ENCODE results near the gene DHX34.
"Not testable (repeated sequence)": the region's sequence is repeated elsewhere in the genome, so short reads cannot be mapped to it uniquely, and the experiment has no call there.

Gene DHX34

DNA sequence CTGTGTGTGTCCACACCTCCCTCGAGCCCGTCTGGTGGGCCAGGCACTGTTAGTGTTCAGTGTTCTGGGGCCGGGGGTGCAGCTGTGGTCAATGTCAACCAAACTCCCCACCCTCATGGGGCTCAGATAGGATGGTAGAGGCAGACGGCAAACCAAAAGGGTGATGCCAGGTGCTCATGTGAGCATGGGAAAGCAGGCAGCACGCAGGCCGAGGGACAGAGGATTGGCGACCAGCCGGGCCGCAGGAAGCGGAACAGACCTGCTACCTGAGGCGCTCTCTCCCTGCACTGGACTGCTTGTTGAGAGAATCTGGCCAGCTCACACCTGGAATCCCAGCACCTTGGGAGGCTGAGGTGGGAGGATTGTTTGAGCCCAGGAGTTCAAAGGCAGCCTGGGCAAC lies 29.1 kb downstream of the DHX34 start:
- H3K9me3 Mint-ChIP-seq, result no peaks in the 10 kb centered on the region
- H3K27me3 Mint-ChIP-seq (ENCODE audit: low read depth), result no peaks in the 10 kb centered on the region
- peaks cover 37% of the 10 kb centered on the region for H3K36me3 Mint-ChIP-seq (ENCODE audit: low read depth)
- no peaks in the 10 kb centered on the region for H3K4me1 Mint-ChIP-seq
- H3K4me3 Mint-ChIP-seq, result no peak overlapping the region
- H3K27ac Mint-ChIP-seq, result no peak overlapping the region
- TF ChIP-seq, protein P1, sequence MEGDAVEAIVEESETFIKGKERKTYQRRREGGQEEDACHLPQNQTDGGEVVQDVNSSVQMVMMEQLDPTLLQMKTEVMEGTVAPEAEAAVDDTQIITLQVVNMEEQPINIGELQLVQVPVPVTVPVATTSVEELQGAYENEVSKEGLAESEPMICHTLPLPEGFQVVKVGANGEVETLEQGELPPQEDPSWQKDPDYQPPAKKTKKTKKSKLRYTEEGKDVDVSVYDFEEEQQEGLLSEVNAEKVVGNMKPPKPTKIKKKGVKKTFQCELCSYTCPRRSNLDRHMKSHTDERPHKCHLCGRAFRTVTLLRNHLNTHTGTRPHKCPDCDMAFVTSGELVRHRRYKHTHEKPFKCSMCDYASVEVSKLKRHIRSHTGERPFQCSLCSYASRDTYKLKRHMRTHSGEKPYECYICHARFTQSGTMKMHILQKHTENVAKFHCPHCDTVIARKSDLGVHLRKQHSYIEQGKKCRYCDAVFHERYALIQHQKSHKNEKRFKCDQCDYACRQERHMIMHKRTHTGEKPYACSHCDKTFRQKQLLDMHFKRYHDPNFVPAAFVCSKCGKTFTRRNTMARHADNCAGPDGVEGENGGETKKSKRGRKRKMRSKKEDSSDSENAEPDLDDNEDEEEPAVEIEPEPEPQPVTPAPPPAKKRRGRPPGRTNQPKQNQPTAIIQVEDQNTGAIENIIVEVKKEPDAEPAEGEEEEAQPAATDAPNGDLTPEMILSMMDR (IDR thresholded peaks at IDR 0.05; ENCODE audit: unreplicated experiment in 3 of 3), result no peak

GRCh38 chr19:47379381-47379938 lies 30.3 kb downstream of the DHX34 start:
- Mint-ChIP-seq H3K9me3 (no peaks in the 10 kb centered on the region), H3K4me1 (no peaks in the 10 kb centered on the region), H3K27ac (no peak overlapping the region), H3K27me3 (ENCODE audit: low read depth) (no peaks in the 10 kb centered on the region), H3K4me3 (no peak overlapping the region), H3K36me3 (ENCODE audit: low read depth) (peaks cover 35% of the 10 kb centered on the region)
- TF ChIP-seq, protein P1 (IDR thresholded peaks at IDR 0.05; ENCODE audit: unreplicated experiment in 3 of 3), result no peak

GRCh38 chr19:47380559-47380958 lies 31.4 kb downstream of the DHX34 start:
- Mint-ChIP-seq H3K36me3 (ENCODE audit: low read depth) (peaks cover 32% of the 10 kb centered on the region), H3K27me3 (ENCODE audit: low read depth) (no peaks in the 10 kb centered on the region), H3K4me3 (no peak overlapping the region), H3K27ac (no peak overlapping the region), H3K4me1 (no peaks in the 10 kb centered on the region), H3K9me3 (no peaks in the 10 kb centered on the region)
- TF ChIP-seq, protein P1 (IDR thresholded peaks at IDR 0.05; ENCODE audit: unreplicated experiment in 3 of 3), result no peak

DNA sequence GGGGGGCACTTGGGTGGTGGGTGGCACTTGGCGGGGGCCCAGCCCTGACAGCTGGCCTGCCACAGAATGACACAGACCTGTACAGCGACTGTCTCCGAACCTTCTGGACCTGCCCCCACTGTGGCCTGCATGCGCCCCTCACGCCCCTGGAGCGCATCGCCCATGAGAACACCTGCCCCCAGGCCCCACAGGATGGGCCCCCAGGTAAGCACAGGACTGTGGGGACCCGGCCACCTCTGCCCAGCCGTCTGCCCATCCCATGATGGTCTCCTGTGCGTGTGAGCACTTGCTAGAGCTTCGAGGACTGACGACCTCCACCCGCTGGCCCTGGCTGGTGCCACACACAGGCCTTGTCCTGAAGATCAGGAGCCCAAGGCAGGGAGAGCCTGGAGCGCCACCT lies 32.0 kb downstream of the DHX34 start:
- Mint-ChIP-seq H3K36me3 (ENCODE audit: low read depth) (peaks cover 29% of the 10 kb centered on the region), H3K4me1 (no peaks in the 10 kb centered on the region), H3K4me3 (no peak overlapping the region), H3K9me3 (no peaks in the 10 kb centered on the region), H3K27ac (no peak overlapping the region), H3K27me3 (ENCODE audit: low read depth) (no peaks in the 10 kb centered on the region)
- TF ChIP-seq, protein P1 (IDR thresholded peaks at IDR 0.05; ENCODE audit: unreplicated experiment in 3 of 3), result no peak

DNA sequence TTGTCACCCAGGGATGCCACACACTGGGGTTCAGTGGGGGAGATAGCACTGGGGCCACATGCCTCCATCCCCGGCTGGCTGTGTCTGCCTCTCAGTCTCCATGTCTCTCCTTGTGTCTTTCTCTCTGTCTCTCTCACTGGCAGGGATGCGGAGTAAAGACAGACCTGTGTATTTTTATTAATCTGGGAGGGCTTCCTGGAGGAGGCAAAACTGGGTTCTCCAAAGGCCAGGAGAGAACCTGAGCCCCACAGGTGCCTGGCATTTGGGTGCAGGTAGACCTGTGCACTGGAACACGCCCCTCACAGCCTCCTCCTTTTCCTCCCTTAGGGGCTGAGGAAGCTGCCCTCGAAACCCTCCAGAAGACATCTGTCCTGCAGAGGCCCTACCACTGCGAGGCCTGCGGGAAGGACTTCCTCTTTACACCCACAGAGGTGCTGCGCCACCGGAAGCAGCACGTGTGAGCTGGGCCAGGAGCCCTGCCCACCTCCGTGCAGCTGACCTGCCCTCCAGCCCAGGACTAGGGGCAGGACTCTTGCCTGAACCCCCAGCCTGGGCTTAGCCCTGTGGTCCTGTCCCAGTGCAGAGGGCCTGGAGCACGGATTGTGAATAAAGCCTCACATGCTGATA lies 32.7 kb downstream of the DHX34 start:
- no peaks in the 10 kb centered on the region for H3K4me1 Mint-ChIP-seq

GRCh38 chr19:47383890-47384289 lies 34.8 kb downstream of the DHX34 start:
- peaks cover 20% of the 10 kb centered on the region for H3K36me3 Mint-ChIP-seq (ENCODE audit: low read depth)
- H3K9me3 Mint-ChIP-seq; H3K27me3 Mint-ChIP-seq (ENCODE audit: low read depth); H3K4me1 Mint-ChIP-seq; H3K27ac Mint-ChIP-seq; H3K4me3 Mint-ChIP-seq: not testable (repeated sequence)

More for the DNA sequence above, 32.7 kb downstream of the DHX34 start:
- H3K27me3 Mint-ChIP-seq (ENCODE audit: low read depth), result no peaks in the 10 kb centered on the region
- H3K4me3 Mint-ChIP-seq, result no peak overlapping the region
- no peaks in the 10 kb centered on the region for H3K9me3 Mint-ChIP-seq
- H3K36me3 Mint-ChIP-seq (ENCODE audit: low read depth), result peaks cover 28% of the 10 kb centered on the region
- TF ChIP-seq, protein P1 (IDR thresholded peaks at IDR 0.05; ENCODE audit: unreplicated experiment in 3 of 3), result no peak
- H3K27ac Mint-ChIP-seq, result no peak overlapping the region

DNA sequence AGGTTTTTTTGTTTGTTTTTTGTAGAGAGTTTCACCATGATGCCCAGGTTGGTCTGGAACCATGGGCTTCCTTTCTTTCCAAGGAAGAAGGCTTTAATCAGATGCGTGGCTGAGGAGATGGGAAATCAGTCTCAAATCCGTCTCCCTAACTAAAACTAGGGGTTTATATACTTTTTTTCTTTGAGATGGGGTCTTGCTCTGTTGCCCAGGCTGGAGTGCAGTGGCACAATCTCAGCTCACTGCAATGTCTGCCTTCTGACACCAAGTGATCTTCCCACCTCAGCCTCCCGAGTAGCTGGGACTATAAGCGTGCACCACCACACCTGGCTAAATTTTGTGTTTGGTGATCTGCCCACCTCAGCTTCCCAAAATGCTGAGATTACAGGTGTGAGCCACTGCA lies 35.4 kb downstream of the DHX34 start:
- not testable (repeated sequence) for H3K4me1 Mint-ChIP-seq; H3K4me3 Mint-ChIP-seq; H3K9me3 Mint-ChIP-seq; H3K27ac Mint-ChIP-seq; H3K27me3 Mint-ChIP-seq (ENCODE audit: low read depth)
- peaks cover 20% of the 10 kb centered on the region for H3K36me3 Mint-ChIP-seq (ENCODE audit: low read depth)

DNA sequence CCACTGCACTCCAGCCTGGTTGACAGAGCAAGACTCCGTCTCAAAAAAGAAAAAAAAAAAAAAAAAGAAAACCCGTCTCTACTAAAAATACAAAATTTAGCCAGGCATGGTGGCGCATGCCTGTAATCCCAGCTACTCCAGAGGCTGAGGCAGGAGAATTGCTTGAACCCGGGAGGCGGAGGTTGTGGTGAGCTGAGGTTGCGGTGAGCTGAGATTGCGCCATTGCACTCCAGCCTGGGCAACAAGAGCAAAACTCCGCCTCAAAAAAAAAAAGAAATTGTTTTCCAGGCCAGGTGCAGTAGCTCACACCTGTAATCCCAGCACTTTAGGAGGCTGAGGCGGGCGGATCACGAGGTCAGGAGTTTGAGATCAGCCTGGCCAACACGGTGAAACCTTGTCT lies 37.5 kb downstream of the DHX34 start:
- H3K4me1 Mint-ChIP-seq, H3K4me3 Mint-ChIP-seq: not testable (repeated sequence)

DNA sequence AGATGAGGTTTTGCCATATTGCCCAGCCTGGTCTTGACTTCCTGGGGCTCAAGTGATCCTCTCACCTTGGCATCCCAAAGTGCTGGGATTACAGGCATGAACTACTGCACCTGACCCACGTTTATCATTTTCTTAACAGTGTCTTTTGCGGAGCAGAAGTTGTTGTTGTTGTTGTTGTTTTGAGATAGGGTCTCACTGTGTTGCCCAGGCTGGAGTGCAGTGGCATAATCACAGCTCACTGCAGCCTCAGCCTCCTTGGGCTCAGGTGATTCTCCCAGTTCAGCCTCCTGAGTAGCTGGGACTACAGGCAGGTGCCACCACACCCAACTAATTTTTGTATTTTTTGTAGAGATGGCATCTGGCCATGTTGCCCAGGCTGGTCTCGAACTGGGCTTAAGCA lies 38.5 kb downstream of the DHX34 start:
- not testable (repeated sequence) for H3K9me3 Mint-ChIP-seq; H3K4me3 Mint-ChIP-seq; H3K36me3 Mint-ChIP-seq (ENCODE audit: low read depth); H3K4me1 Mint-ChIP-seq; H3K27ac Mint-ChIP-seq
- H3K27me3 Mint-ChIP-seq (ENCODE audit: low read depth), result peaks cover 11% of the 10 kb centered on the region

More for the DNA sequence above, 37.5 kb downstream of the DHX34 start:
- H3K9me3 Mint-ChIP-seq; H3K36me3 Mint-ChIP-seq (ENCODE audit: low read depth); H3K27ac Mint-ChIP-seq; H3K27me3 Mint-ChIP-seq (ENCODE audit: low read depth): not testable (repeated sequence)

- H3K27me3 Mint-ChIP-seq (ENCODE audit: low read depth), result peaks cover 22% of the 10 kb centered on the region
- not testable (repeated sequence) for H3K4me1 Mint-ChIP-seq, H3K27ac Mint-ChIP-seq
These were observed 39.6 kb downstream of the DHX34 start for GRCh38 chr19:47388721-47389120.

More at GRCh38 chr19:47388721-47389120, 39.6 kb downstream of the DHX34 start:
- H3K9me3 Mint-ChIP-seq; H3K36me3 Mint-ChIP-seq (ENCODE audit: low read depth); H3K4me3 Mint-ChIP-seq: not testable (repeated sequence)

All from nephron (organoid).